NCI-H146 (cell line): ENCODE data around the gene SLC9A1.

Source experiments
- DNase-seq: peaks from one replicate; lab custom pipeline; 2025; lab: John Stamatoyannopoulos, UW

SLC9A1 gene

DNA sequence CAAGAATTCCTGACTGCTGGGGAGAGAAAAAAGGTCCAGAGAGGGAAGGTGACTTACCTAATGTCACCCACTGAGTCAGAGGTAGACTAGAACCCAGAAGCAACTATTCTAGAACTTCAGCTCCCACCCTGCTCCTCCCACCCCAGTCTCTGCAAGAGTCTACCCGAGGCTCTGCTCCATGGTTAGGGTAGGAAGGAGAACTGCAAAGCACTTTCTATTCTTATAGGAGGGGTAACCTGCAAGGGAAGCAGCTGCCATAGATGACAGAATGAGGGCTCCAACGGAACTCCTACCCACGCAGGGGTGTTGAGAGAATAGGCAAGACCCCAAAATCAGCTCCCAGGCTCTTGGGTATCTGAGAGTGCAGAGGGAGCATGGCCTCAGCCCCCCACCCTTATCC lies 4.3 kb downstream of the SLC9A1 start:
- DNase-seq = no peak

DNA sequence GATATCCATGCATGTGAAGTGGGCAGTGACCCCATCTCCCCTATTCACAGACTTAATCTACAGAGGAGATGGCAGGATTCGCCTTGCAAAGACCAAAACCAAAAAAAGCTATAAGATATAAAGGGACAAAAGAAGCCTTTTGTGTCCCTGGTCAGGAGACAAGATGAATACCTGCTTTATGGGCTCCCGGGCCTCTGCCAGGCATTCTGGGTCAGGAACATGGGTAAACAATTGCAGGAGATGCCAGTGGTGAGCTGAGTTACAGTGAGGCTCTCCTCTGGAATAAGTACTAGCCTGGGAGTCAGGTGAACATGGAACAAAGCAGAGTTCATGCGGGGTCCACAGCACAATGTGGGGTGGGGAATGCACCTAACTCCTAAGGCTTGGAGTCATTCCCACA lies 4.7 kb downstream of the SLC9A1 start:
- no peak for DNase-seq

GRCh38 chr1:27149762-27150113 lies 5.2 kb downstream of the SLC9A1 start:
- DNase-seq = no peak

- peak; percentile 48 for DNase-seq
Measured at GRCh38 chr1:27149084-27149761, 5.7 kb downstream of the SLC9A1 start.

DNA sequence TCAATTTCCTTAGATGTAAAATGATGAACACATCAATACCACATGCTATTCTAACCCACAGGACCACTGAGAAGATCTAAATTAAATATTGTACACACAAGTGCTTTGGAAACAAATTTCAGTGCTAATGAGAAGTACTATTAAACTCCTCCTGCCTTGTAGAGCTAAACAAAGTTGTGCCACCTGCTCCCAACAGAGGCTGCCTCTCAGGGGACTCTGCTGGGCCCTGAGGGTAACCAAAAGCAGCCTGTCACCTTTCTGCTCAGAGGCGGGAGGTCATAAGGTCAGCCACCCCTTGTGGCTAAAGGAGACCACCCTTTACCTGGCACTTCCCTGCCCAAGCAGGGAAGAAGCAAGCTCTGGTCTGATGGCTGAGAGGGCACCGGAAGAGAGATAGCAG lies 6.3 kb downstream of the SLC9A1 start:
- DNase-seq = no peak

DNA sequence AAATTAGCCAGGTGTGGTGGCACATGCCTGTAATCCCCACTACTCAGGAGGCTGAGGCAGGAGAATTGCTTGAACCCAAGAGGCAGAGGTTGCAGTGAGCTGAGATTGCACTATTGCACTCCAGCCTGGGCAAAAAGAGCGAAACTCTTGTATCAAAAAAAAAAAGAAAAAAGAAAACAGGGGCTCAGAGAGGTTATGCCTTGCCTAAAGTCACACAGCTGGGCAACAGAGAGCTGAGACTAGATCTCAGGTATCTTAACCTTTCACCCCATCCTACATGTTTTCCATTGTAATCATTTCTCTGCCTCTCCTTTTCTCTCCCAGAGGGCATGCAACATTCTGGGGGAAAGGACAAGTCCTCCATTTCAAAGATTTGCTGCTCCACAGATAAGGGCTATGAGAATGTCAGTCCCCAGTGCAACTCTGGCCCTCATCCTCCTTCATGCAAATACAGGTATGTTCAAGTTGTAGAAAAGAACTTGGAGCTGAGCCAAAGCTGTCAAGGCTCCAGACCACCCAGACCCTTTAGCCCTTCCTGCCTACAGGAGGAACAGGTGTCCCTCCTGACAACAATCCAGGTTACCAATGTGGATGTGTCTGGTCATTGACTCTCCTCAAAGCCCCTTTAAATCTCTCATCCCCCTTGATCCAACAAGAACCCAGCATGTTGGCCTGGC lies 6.9 kb downstream of the SLC9A1 start:
- no peak for DNase-seq

DNA sequence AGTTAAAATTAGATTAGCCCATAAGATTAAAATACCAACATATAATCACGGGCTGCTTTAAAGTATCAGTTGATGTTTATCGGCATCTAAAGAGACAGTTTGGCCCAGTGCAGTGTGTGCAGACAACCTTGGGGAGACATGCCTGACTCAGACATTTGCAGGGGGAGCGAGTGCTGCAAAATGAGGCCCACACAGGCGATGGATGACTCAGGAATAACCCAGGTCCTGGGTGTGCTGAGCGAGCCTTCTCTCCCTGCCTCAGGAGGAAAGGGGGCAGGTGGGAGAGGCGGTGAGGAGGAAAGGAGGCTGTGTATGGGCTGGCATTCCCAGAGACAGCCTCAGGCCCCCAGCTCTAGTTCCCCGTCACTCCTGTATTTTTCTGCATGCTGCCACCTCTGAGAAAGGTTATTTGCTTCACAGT lies 9.0 kb downstream of the SLC9A1 start:
- no peak for DNase-seq

DNA sequence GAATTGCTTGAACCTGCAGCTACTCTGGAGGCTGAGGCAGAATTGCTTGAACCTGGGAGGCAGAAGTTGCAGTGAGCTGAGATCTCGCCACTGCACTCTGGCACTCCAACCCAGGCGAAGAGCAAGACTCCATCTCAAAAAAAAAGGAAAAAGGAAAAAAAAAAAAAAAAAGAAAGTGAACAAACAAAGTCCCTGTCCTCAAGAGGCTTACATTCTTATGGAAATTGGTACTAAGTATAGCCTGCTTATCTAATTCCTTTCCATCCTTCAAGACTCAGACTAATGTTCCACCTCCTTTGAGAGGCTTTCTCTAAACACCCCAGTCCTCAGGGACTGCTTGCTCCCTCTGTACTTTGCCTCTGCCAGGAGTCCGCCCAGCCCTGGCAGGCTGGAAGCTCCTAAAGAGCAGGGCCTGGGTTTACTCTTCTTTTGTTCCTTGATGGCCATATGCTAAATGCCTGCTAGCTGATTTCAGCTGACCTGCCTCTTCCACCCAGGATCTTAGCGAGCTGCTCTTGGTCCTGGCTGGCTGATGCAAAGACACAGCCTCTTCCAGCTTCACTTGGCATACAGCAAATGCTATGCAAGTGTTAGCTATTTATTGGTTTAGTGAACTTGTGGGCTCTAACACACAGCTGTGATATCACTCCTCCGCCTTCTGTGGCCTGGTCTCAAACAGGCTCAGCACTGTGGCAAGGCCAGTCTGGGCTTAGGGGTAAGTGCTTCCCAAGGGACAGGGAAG lies 9.8 kb downstream of the SLC9A1 start:
- DNase-seq = no peak

- no peak for DNase-seq
Measured at GRCh38 chr1:27144049-27144748, 10.7 kb downstream of the SLC9A1 start.

GRCh38 chr1:27143401-27143800 lies 11.5 kb downstream of the SLC9A1 start:
- no peak for DNase-seq

DNA sequence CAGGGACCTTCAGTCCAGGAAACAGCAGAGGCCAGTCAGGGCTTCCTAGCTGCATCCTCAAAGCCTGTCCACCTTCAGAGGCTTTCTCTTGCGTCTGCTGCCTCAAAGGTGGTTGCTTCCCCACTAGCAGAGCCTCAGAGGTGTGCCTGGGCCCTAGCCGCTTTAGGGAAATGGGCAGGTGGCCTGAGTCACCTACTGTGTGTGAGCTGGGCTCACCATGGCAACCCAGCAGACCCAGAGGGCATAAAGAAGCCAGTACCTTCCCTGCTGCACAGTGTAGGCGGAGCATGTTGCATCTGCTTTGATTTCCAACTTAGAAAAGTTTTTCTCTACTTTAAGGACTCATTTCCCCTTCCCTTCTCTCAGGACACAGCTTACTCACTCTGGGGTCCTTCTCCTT lies 12.5 kb downstream of the SLC9A1 start:
- DNase-seq = peak; percentile 58

DNA sequence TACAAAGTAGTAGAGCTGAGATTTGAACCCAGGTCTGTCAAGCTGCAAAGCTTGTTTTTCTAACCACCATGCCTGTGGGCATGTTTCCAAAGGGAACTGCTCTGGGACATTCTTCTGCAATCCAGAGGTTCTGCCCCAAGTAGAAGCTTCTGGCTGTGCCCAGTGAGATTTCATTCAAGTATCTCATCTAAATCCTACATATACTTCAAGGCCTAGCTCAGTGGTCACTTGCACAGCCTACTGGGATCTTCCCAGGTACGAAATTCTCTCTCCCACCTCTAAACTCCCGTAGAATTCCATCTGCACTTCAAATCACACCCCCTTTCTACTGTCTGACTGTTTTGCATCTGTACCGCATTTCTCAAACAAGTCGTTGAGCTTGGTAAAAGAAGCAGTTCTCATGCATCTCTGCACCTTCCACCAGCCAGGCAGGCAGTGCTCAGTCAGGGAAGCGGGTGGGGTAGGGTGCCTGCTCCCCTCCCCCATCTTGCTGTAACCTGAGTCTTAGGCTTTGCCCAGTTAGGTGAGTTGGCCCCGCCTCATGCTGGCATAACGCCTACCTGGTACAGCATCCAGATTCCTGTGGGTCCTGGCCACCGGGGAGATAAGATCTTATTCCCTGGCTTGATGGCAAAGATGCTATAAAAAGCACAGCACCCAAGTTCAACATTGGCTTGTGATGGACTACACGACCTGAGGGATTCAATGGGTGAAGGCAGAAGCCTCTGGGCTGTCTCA lies 13.5 kb downstream of the SLC9A1 start:
- DNase-seq = peak; percentile 23

DNA sequence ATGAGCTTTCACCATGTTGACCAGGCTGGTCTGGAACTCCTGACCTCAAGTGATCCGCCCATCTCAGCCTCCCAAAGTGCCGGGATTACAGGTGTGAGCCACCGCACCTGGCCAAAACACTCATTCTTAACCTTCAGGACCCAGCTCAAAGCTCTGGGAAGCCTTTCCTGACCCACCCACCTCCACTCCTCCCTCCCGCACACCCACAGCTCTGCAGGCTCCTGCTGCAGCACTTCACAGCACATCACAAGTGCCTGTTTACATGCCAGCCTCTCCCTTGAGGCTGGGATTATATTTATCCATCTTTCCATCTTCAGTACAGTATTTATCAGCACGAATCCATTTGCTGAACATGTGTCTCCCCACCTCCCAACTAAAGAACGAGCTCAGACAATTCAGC lies 14.9 kb downstream of the SLC9A1 start:
- DNase-seq = no peak

DNA sequence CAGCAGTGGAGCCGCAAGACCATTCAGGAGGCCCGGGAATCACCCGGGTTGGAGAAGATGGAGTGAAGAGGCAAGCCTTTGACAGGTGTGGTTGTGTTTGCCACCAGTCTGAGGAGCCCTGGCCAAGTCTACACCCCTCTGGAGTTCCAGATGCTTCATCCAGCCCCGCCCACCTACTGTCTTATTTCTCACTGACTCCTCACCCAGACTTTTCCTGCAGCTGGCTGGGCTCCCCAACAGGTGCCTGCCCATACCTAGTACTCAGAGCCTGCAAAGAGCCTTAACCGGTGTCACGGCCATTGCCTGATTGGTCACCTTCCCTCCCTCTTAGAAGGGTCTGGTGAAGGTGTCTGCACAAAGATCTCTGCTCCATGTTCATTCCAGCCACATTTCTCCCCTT lies 16.0 kb downstream of the SLC9A1 start:
- DNase-seq = no peak

DNA sequence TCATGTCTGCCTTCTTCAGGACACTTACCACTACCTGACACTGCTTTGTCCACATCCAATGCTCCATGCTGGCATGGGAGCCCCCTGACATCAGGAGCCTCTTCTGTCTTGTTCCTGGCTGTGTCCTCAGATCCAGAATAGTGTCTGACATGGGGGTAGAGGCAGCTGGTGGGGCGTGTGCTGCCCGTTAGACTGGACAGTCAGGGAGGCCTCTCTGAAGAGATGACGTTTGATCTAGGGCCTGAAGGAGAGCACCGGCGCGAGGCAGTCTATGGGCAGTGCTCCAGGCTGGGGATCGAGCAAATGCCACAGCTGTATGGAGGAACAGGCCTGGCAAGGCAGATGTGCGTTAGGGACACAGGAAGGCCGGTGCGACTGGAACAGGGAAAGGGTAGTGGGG lies 16.6 kb downstream of the SLC9A1 start:
- no peak for DNase-seq

- no peak for DNase-seq
Measured at GRCh38 chr1:27137544-27138075, 17.3 kb downstream of the SLC9A1 start.

GRCh38 chr1:27136998-27137542 lies 17.9 kb downstream of the SLC9A1 start:
- DNase-seq = no peak

GRCh38 chr1:27136236-27136551 lies 18.7 kb downstream of the SLC9A1 start:
- DNase-seq = no peak

- no peak for DNase-seq
Measured at GRCh38 chr1:27135541-27136235, 19.2 kb downstream of the SLC9A1 start.

- DNase-seq = no peak
Measured at GRCh38 chr1:27133991-27134390, 20.9 kb downstream of the SLC9A1 start.

GRCh38 chr1:27133158-27133557 lies 21.8 kb downstream of the SLC9A1 start:
- no peak for DNase-seq
